GM23338 (cell line): ENCODE data around the gene FASTK. TPM values are rescaled to one million over a fixed set of nuclear protein-coding genes. Genes with fewer than 3 reads are reported as not detected.

Source experiments
- CREB1 ChIP-seq: fragments of 250-450 bp; sonication (Bioruptor Pico); IDR thresholded peaks from 2 replicates; pipeline ENCODE4 v1.5.0; 2020; ENCODE audit warnings: low read depth, mild to moderate bottlenecking, moderate library complexity
- NANOG ChIP-seq: IDR thresholded peaks from 2 replicates; pipeline ENCODE4 v1.6.1; 2016; ENCODE audit warnings: antibody characterized with exemption, borderline replicate concordance
- POLR2AphosphoS5 ChIP-seq: IDR thresholded peaks from 2 replicates; pipeline ENCODE4 v1.6.1; 2016; ENCODE audit warnings: antibody characterized with exemption, low read depth
- ZNF114 ChIP-seq: fragments of 250-450 bp; sonication (Bioruptor Pico); IDR thresholded peaks from 2 replicates; pipeline ENCODE4 v1.5.0; 2020; ENCODE audit warnings: mild to moderate bottlenecking, moderate library complexity
- polyA plus RNA-seq: library from polyadenylated mRNA; unstranded; fragments of >200 nt; fragmentation: Nextera tagmentation; extraction: Ambion mirVana; gene quantifications from 2 replicates; pipeline ENCODE4 v1.2.1, GENCODE V29; 2016
- total RNA-seq: library from RNA; depleted of rRNA; stranded (reverse); fragments of >200 nt; shearing (Covaris generic); gene quantifications from 2 replicates; pipeline ENCODE4 v1.2.3, GENCODE V29; 2014
- TF ChIP-seq, protein P1 (sequence below): fragments of 250-450 bp; sonication (Bioruptor Pico); IDR thresholded peaks from 2 replicates; pipeline ENCODE4 v1.5.0; 2020; ENCODE audit warnings: mild to moderate bottlenecking, moderate library complexity
- TF ChIP-seq, protein P2 (sequence below): IDR thresholded peaks from one replicate; pipeline ENCODE4 v1.6.1; 2018; ENCODE audit warnings: antibody characterized with exemption; ENCODE audit not compliant: unreplicated experiment

FASTK gene
- total and polyA plus RNA-seq, 2 experiments from 2014 or later = 37.4 to 57.4 TPM

GRCh38 chr7:151048911-151049463 is 31.6 kb downstream of the FASTK start (continued):
- TF ChIP-seq, protein P1, sequence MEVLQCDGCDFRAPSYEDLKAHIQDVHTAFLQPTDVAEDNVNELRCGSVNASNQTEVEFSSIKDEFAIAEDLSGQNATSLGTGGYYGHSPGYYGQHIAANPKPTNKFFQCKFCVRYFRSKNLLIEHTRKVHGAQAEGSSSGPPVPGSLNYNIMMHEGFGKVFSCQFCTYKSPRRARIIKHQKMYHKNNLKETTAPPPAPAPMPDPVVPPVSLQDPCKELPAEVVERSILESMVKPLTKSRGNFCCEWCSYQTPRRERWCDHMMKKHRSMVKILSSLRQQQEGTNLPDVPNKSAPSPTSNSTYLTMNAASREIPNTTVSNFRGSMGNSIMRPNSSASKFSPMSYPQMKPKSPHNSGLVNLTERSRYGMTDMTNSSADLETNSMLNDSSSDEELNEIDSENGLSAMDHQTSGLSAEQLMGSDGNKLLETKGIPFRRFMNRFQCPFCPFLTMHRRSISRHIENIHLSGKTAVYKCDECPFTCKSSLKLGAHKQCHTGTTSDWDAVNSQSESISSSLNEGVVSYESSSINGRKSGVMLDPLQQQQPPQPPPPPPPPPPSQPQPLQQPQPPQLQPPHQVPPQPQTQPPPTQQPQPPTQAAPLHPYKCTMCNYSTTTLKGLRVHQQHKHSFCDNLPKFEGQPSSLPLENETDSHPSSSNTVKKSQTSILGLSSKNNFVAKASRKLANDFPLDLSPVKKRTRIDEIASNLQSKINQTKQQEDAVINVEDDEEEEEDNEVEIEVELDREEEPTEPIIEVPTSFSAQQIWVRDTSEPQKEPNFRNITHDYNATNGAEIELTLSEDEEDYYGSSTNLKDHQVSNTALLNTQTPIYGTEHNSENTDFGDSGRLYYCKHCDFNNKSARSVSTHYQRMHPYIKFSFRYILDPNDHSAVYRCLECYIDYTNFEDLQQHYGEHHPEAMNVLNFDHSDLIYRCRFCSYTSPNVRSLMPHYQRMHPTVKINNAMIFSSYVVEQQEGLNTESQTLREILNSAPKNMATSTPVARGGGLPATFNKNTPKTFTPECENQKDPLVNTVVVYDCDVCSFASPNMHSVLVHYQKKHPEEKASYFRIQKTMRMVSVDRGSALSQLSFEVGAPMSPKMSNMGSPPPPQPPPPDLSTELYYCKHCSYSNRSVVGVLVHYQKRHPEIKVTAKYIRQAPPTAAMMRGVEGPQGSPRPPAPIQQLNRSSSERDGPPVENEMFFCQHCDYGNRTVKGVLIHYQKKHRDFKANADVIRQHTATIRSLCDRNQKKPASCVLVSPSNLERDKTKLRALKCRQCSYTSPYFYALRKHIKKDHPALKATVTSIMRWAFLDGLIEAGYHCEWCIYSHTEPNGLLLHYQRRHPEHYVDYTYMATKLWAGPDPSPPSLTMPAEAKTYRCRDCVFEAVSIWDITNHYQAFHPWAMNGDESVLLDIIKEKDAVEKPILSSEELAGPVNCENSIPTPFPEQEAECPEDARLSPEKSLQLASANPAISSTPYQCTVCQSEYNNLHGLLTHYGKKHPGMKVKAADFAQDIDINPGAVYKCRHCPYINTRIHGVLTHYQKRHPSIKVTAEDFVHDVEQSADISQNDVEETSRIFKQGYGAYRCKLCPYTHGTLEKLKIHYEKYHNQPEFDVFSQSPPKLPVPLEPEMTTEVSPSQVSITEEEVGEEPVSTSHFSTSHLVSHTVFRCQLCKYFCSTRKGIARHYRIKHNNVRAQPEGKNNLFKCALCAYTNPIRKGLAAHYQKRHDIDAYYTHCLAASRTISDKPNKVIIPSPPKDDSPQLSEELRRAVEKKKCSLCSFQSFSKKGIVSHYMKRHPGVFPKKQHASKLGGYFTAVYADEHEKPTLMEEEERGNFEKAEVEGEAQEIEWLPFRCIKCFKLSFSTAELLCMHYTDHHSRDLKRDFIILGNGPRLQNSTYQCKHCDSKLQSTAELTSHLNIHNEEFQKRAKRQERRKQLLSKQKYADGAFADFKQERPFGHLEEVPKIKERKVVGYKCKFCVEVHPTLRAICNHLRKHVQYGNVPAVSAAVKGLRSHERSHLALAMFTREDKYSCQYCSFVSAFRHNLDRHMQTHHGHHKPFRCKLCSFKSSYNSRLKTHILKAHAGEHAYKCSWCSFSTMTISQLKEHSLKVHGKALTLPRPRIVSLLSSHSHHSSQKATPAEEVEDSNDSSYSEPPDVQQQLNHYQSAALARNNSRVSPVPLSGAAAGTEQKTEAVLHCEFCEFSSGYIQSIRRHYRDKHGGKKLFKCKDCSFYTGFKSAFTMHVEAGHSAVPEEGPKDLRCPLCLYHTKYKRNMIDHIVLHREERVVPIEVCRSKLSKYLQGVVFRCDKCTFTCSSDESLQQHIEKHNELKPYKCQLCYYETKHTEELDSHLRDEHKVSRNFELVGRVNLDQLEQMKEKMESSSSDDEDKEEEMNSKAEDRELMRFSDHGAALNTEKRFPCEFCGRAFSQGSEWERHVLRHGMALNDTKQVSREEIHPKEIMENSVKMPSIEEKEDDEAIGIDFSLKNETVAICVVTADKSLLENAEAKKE (CRISPR knock-in tag) = no peak
- no peak for TF ChIP-seq POLR2AphosphoS5
- TF ChIP-seq CREB1 (CRISPR knock-in tag) = no peak
- no peak for TF ChIP-seq ZNF114 (CRISPR knock-in tag)
- TF ChIP-seq, protein P2, sequence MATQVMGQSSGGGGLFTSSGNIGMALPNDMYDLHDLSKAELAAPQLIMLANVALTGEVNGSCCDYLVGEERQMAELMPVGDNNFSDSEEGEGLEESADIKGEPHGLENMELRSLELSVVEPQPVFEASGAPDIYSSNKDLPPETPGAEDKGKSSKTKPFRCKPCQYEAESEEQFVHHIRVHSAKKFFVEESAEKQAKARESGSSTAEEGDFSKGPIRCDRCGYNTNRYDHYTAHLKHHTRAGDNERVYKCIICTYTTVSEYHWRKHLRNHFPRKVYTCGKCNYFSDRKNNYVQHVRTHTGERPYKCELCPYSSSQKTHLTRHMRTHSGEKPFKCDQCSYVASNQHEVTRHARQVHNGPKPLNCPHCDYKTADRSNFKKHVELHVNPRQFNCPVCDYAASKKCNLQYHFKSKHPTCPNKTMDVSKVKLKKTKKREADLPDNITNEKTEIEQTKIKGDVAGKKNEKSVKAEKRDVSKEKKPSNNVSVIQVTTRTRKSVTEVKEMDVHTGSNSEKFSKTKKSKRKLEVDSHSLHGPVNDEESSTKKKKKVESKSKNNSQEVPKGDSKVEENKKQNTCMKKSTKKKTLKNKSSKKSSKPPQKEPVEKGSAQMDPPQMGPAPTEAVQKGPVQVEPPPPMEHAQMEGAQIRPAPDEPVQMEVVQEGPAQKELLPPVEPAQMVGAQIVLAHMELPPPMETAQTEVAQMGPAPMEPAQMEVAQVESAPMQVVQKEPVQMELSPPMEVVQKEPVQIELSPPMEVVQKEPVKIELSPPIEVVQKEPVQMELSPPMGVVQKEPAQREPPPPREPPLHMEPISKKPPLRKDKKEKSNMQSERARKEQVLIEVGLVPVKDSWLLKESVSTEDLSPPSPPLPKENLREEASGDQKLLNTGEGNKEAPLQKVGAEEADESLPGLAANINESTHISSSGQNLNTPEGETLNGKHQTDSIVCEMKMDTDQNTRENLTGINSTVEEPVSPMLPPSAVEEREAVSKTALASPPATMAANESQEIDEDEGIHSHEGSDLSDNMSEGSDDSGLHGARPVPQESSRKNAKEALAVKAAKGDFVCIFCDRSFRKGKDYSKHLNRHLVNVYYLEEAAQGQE = no peak
- TF ChIP-seq NANOG = no peak
